22Rv1 (cell line): Measurements from ENCODE around the gene NCDN.

Experiments used
- ZFX ChIP-seq: fragments of 450-650 bp; IDR thresholded peaks from 2 replicates; pipeline ENCODE4 v1.6.1; 2017; ENCODE audit warnings: antibody characterized with exemption, borderline replicate concordance
- TF ChIP-seq, protein P1 (sequence below): fragments of 450-650 bp; IDR thresholded peaks from 2 replicates; pipeline ENCODE4 v1.5.1; 2017; ENCODE audit warnings: mild to moderate bottlenecking

DNA sequence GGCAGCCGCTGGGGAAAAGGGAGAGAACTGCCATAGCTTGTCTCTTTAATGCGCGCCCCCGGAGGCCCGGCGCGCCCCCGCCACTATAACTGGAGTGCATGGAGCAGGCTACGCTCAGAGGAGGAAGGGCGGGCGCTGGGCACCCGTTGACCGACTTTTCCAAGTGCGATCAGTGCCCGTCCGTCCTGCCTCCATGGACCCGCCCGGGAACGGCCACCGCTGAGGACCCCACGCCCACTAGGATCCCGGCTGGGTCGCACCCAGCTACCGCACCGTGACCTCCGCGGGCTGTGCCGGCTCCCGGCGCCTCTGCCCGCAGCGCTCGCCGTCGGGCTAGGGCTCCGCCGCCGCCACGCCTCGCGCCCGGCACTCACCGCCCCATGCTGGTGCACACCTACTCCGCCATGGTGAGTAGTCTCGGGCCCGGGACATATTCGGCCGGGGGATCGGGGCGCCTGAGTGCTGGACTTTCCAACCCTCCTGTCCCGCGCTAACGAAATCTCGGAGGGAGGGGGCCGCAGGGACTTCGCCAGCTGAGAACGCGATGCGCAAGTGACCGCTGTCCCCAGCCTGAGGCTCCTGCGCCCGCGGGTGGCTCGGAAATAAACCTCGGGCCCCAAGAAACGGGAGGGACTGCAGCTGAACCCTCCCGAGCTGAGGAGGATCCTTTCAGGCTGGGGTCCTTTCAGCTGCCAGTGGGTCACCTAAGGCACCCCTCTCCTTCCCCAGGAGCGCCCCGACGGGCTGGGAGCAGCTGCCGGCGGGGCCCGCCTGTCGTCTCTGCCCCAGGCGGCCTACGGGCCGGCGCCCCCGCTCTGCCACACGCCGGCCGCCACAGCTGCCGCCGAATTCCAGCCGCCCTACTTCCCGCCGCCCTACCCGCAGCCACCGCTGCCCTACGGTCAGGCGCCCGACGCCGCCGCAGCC lies 15.9 kb downstream of the NCDN start, which contains the start of gene TFAP2E:
- TF ChIP-seq, protein P1, sequence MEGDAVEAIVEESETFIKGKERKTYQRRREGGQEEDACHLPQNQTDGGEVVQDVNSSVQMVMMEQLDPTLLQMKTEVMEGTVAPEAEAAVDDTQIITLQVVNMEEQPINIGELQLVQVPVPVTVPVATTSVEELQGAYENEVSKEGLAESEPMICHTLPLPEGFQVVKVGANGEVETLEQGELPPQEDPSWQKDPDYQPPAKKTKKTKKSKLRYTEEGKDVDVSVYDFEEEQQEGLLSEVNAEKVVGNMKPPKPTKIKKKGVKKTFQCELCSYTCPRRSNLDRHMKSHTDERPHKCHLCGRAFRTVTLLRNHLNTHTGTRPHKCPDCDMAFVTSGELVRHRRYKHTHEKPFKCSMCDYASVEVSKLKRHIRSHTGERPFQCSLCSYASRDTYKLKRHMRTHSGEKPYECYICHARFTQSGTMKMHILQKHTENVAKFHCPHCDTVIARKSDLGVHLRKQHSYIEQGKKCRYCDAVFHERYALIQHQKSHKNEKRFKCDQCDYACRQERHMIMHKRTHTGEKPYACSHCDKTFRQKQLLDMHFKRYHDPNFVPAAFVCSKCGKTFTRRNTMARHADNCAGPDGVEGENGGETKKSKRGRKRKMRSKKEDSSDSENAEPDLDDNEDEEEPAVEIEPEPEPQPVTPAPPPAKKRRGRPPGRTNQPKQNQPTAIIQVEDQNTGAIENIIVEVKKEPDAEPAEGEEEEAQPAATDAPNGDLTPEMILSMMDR, result no peak
- no peak for TF ChIP-seq ZFX
